Measurements from ENCODE around the gene KLF12.

KLF12 gene

GRCh38 chr13:74134777-74135325 lies 647 bp upstream of the KLF12 start:
- Histone ChIP-seq H3K4me3 (ENCODE audit: low read depth in 1 of 2, low read length in 2 of 2) (peak overlapping the region; percentile 51 to 87), H3K4me1 (ENCODE audit: control insufficient read depth in 1 of 2, insufficient read depth in 2 of 2, low read length in 2 of 2) (peaks cover 0 to 20% of the 10 kb centered on the region in 2 donors), H3K9me3 (ENCODE audit: control insufficient read depth in 1 of 2, low read length in 2 of 2) (no peaks in the 10 kb centered on the region), H3K36me3 (ENCODE audit: control insufficient read depth in 1 of 2, insufficient read depth in 2 of 2, low read length in 2 of 2) (no peaks in the 10 kb centered on the region), H3K27me3 (ENCODE audit: low read depth, low read length) (no peaks in the 10 kb centered on the region), H3K27ac (ENCODE audit: low read length) (peak overlapping the region; percentile 52)

GRCh38 chr13:74133657-74134201 lies 475 bp downstream of the KLF12 start:
- H3K4me1 ChIP-seq (ENCODE audit: control insufficient read depth in 1 of 2, insufficient read depth in 2 of 2, low read length in 2 of 2): peaks cover 0 to 26% of the 10 kb centered on the region in 2 donors
- H3K27me3 ChIP-seq (ENCODE audit: low read depth, low read length): no peaks in the 10 kb centered on the region
- peak overlapping the region; percentile 83 for H3K27ac ChIP-seq (ENCODE audit: low read length)
- H3K4me3 ChIP-seq (ENCODE audit: low read depth in 1 of 2, low read length in 2 of 2): peak overlapping the region; percentile 74 to 87
- H3K36me3 ChIP-seq (ENCODE audit: control insufficient read depth in 1 of 2, insufficient read depth in 2 of 2, low read length in 2 of 2): no peaks in the 10 kb centered on the region
- no peaks in the 10 kb centered on the region for H3K9me3 ChIP-seq (ENCODE audit: control insufficient read depth in 1 of 2, low read length in 2 of 2)

- H3K4me3 ChIP-seq (ENCODE audit: low read depth in 1 of 2, low read length in 2 of 2): peak overlapping the region; percentile 74 to 87
- peaks cover 0 to 31% of the 10 kb centered on the region in 2 donors for H3K4me1 ChIP-seq (ENCODE audit: control insufficient read depth in 1 of 2, insufficient read depth in 2 of 2, low read length in 2 of 2)
- H3K9me3 ChIP-seq (ENCODE audit: control insufficient read depth in 1 of 2, low read length in 2 of 2): no peaks in the 10 kb centered on the region
- peak overlapping the region; percentile 83 for H3K27ac ChIP-seq (ENCODE audit: low read length)
- H3K36me3 ChIP-seq (ENCODE audit: control insufficient read depth in 1 of 2, insufficient read depth in 2 of 2, low read length in 2 of 2): no peaks in the 10 kb centered on the region
- no peaks in the 10 kb centered on the region for H3K27me3 ChIP-seq (ENCODE audit: low read depth, low read length)
Measured at GRCh38 chr13:74132776-74133656, 1.2 kb downstream of the KLF12 start.

GRCh38 chr13:74132152-74132775 lies 1.9 kb downstream of the KLF12 start:
- Histone ChIP-seq H3K4me3 (ENCODE audit: low read depth in 1 of 2, low read length in 2 of 2) (peak overlapping the region; percentile 74 to 87), H3K36me3 (ENCODE audit: control insufficient read depth in 1 of 2, insufficient read depth in 2 of 2, low read length in 2 of 2) (no peaks in the 10 kb centered on the region), H3K27me3 (ENCODE audit: low read depth, low read length) (no peaks in the 10 kb centered on the region), H3K27ac (ENCODE audit: low read length) (peak overlapping the region; percentile 83), H3K9me3 (ENCODE audit: control insufficient read depth in 1 of 2, low read length in 2 of 2) (no peaks in the 10 kb centered on the region), H3K4me1 (ENCODE audit: control insufficient read depth in 1 of 2, insufficient read depth in 2 of 2, low read length in 2 of 2) (peaks cover 0 to 34% of the 10 kb centered on the region in 2 donors)

GRCh38 chr13:74131227-74131626 lies 3.0 kb downstream of the KLF12 start:
- H3K4me3 ChIP-seq (ENCODE audit: low read depth in 1 of 2, low read length in 2 of 2): no peak overlapping the region
- peak overlapping the region; percentile 14 for H3K27ac ChIP-seq (ENCODE audit: low read length)
- no peaks in the 10 kb centered on the region for H3K36me3 ChIP-seq (ENCODE audit: control insufficient read depth in 1 of 2, insufficient read depth in 2 of 2, low read length in 2 of 2)
- H3K4me1 ChIP-seq (ENCODE audit: control insufficient read depth in 1 of 2, insufficient read depth in 2 of 2, low read length in 2 of 2): peaks cover 0 to 34% of the 10 kb centered on the region in 2 donors
- H3K9me3 ChIP-seq (ENCODE audit: control insufficient read depth in 1 of 2, low read length in 2 of 2): no peaks in the 10 kb centered on the region
- no peaks in the 10 kb centered on the region for H3K27me3 ChIP-seq (ENCODE audit: low read depth, low read length)

- Histone ChIP-seq H3K27me3 (ENCODE audit: low read depth, low read length) (no peaks in the 10 kb centered on the region), H3K4me3 (ENCODE audit: low read depth in 1 of 2, low read length in 2 of 2) (no peak overlapping the region), H3K4me1 (ENCODE audit: control insufficient read depth in 1 of 2, insufficient read depth in 2 of 2, low read length in 2 of 2) (peaks cover 0 to 34% of the 10 kb centered on the region in 2 donors), H3K9me3 (ENCODE audit: control insufficient read depth in 1 of 2, low read length in 2 of 2) (no peaks in the 10 kb centered on the region), H3K27ac (ENCODE audit: low read length) (no peak overlapping the region), H3K36me3 (ENCODE audit: control insufficient read depth in 1 of 2, insufficient read depth in 2 of 2, low read length in 2 of 2) (no peaks in the 10 kb centered on the region)
Measured at GRCh38 chr13:74129500-74130191, 4.6 kb downstream of the KLF12 start.

- H3K4me1 ChIP-seq (ENCODE audit: control insufficient read depth in 1 of 2, insufficient read depth in 2 of 2, low read length in 2 of 2): peaks cover 0 to 34% of the 10 kb centered on the region in 2 donors
- no peaks in the 10 kb centered on the region for H3K9me3 ChIP-seq (ENCODE audit: control insufficient read depth in 1 of 2, low read length in 2 of 2)
- H3K27ac ChIP-seq (ENCODE audit: low read length): no peak overlapping the region
- H3K4me3 ChIP-seq (ENCODE audit: low read depth in 1 of 2, low read length in 2 of 2): no peak overlapping the region
- H3K36me3 ChIP-seq (ENCODE audit: control insufficient read depth in 1 of 2, insufficient read depth in 2 of 2, low read length in 2 of 2): no peaks in the 10 kb centered on the region
- no peaks in the 10 kb centered on the region for H3K27me3 ChIP-seq (ENCODE audit: low read depth, low read length)
Measured at GRCh38 chr13:74128156-74128767, 5.9 kb downstream of the KLF12 start.

- H3K36me3 ChIP-seq (ENCODE audit: control insufficient read depth in 1 of 2, insufficient read depth in 2 of 2, low read length in 2 of 2): no peaks in the 10 kb centered on the region
- peaks cover 5 to 11% of the 10 kb centered on the region in 2 donors for H3K9me3 ChIP-seq (ENCODE audit: control insufficient read depth in 1 of 2, low read length in 2 of 2)
- no peaks in the 10 kb centered on the region for H3K4me1 ChIP-seq (ENCODE audit: control insufficient read depth in 1 of 2, insufficient read depth in 2 of 2, low read length in 2 of 2)
- no peak overlapping the region for H3K27ac ChIP-seq (ENCODE audit: low read length)
- H3K27me3 ChIP-seq (ENCODE audit: low read depth, low read length): no peaks in the 10 kb centered on the region
- no peak overlapping the region for H3K4me3 ChIP-seq (ENCODE audit: low read depth in 1 of 2, low read length in 2 of 2)
Measured at GRCh38 chr13:74118328-74118727, 15.9 kb downstream of the KLF12 start.

- H3K4me3 ChIP-seq (ENCODE audit: low read depth in 1 of 2, low read length in 2 of 2): no peak overlapping the region
- H3K27me3 ChIP-seq (ENCODE audit: low read depth, low read length): no peaks in the 10 kb centered on the region
- no peaks in the 10 kb centered on the region for H3K4me1 ChIP-seq (ENCODE audit: control insufficient read depth in 1 of 2, insufficient read depth in 2 of 2, low read length in 2 of 2)
- no peak overlapping the region for H3K27ac ChIP-seq (ENCODE audit: low read length)
- H3K36me3 ChIP-seq (ENCODE audit: control insufficient read depth in 1 of 2, insufficient read depth in 2 of 2, low read length in 2 of 2): no peaks in the 10 kb centered on the region
- H3K9me3 ChIP-seq (ENCODE audit: control insufficient read depth in 1 of 2, low read length in 2 of 2): peaks cover 5 to 11% of the 10 kb centered on the region in 2 donors
Measured at GRCh38 chr13:74117207-74117705, 16.9 kb downstream of the KLF12 start.

- Histone ChIP-seq H3K27me3 (ENCODE audit: low read depth, low read length) (no peaks in the 10 kb centered on the region), H3K9me3 (ENCODE audit: control insufficient read depth in 1 of 2, low read length in 2 of 2) (peaks cover 5 to 11% of the 10 kb centered on the region in 2 donors), H3K36me3 (ENCODE audit: control insufficient read depth in 1 of 2, insufficient read depth in 2 of 2, low read length in 2 of 2) (no peaks in the 10 kb centered on the region), H3K27ac (ENCODE audit: low read length) (no peak overlapping the region), H3K4me3 (ENCODE audit: low read depth in 1 of 2, low read length in 2 of 2) (no peak overlapping the region), H3K4me1 (ENCODE audit: control insufficient read depth in 1 of 2, insufficient read depth in 2 of 2, low read length in 2 of 2) (no peaks in the 10 kb centered on the region)
Measured at GRCh38 chr13:74115133-74115532, 19.1 kb downstream of the KLF12 start.

Measured in muscle layer of duodenum (tissue), 2 donors.